ENCODE data around the gene SLC39A10.

DNA sequence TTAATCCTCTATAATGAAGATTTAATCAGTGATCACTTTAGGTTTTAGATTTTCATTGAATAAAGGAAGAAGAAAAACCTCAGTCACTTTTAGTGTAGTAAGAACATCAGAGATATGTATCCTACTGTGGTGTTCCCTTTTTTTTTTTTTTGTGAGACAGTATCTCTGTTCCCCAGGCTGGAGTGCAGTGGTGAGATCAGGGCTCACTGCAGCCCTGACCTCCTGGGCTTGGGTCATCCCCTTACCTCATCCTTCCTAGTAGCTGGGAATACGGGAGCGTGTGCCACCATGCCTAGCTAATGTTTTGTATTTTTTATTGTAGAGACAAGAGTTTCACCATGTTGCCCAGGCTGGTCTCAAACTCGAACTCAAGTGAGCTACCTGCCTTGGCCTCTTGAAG is 5.1 kb downstream of the SLC39A10 start:
- TF ChIP-seq RAD21 (IDR thresholded peaks at IDR 0.05; ENCODE audit: low read length) (no peak), POLR2A (IDR thresholded peaks at IDR 0.05; ENCODE audit: low read depth, low read length) (no peak), SMC3 (IDR thresholded peaks at IDR 0.05; ENCODE audit: low read depth, low read length) (no peak), RFX5 (IDR thresholded peaks at IDR 0.05; ENCODE audit: low read depth, low read length) (no peak), MAZ (IDR thresholded peaks at IDR 0.05; ENCODE audit: borderline replicate concordance, low read depth, low read length) (no peak), BHLHE40 (IDR thresholded peaks at IDR 0.05; ENCODE audit: low read depth, low read length) (no peak), CEBPB (IDR thresholded peaks at IDR 0.05; ENCODE audit: low read depth, low read length) (no peak), RCOR1 (IDR thresholded peaks at IDR 0.05; ENCODE audit: insufficient replicate concordance, low read length) (no peak), MXI1 (IDR thresholded peaks at IDR 0.05; ENCODE audit: borderline replicate concordance, low read depth, low read length) (no peak), FOS (IDR thresholded peaks at IDR 0.05; ENCODE audit: low read depth, low read length) (no peak)
- TF ChIP-seq, protein P1, sequence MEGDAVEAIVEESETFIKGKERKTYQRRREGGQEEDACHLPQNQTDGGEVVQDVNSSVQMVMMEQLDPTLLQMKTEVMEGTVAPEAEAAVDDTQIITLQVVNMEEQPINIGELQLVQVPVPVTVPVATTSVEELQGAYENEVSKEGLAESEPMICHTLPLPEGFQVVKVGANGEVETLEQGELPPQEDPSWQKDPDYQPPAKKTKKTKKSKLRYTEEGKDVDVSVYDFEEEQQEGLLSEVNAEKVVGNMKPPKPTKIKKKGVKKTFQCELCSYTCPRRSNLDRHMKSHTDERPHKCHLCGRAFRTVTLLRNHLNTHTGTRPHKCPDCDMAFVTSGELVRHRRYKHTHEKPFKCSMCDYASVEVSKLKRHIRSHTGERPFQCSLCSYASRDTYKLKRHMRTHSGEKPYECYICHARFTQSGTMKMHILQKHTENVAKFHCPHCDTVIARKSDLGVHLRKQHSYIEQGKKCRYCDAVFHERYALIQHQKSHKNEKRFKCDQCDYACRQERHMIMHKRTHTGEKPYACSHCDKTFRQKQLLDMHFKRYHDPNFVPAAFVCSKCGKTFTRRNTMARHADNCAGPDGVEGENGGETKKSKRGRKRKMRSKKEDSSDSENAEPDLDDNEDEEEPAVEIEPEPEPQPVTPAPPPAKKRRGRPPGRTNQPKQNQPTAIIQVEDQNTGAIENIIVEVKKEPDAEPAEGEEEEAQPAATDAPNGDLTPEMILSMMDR (conservative IDR thresholded peaks at IDR 0.05; ENCODE audit: low read depth, low read length) = no peak
- TF ChIP-seq, protein P2, sequence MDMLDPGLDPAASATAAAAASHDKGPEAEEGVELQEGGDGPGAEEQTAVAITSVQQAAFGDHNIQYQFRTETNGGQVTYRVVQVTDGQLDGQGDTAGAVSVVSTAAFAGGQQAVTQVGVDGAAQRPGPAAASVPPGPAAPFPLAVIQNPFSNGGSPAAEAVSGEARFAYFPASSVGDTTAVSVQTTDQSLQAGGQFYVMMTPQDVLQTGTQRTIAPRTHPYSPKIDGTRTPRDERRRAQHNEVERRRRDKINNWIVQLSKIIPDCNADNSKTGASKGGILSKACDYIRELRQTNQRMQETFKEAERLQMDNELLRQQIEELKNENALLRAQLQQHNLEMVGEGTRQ (IDR thresholded peaks at IDR 0.05; ENCODE audit: low read depth, low read length) = no peak
- TF ChIP-seq, protein P3, sequence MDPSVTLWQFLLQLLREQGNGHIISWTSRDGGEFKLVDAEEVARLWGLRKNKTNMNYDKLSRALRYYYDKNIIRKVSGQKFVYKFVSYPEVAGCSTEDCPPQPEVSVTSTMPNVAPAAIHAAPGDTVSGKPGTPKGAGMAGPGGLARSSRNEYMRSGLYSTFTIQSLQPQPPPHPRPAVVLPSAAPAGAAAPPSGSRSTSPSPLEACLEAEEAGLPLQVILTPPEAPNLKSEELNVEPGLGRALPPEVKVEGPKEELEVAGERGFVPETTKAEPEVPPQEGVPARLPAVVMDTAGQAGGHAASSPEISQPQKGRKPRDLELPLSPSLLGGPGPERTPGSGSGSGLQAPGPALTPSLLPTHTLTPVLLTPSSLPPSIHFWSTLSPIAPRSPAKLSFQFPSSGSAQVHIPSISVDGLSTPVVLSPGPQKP (IDR thresholded peaks at IDR 0.05; ENCODE audit: borderline replicate concordance, low read depth, low read length) = no peak

Measured in IMR-90 (cell line).